Raji (cell line): ENCODE results near the gene MXRA5.

Source experiments
- POLR2A ChIP-seq: IDR thresholded peaks from 2 replicates; pipeline ENCODE4 v1.6.1; 2011; ENCODE audit warnings: low read depth, low read length, control low read depth; ENCODE audit not compliant: insufficient read depth

The MXRA5 gene

GRCh38 chrX:3346501-3347259, at the start of gene MXRA5:
TSS of gene MXRA5 (minus strand) at chrX:3346652. CDS start at chrX:3343833, 2,819 bp downstream.
- no peak for TF ChIP-seq POLR2A

GRCh38 chrX:3393581-3394111, 47.2 kb upstream of the MXRA5 start:
- no peak for TF ChIP-seq POLR2A

GRCh38 chrX:3393178-3393577, 46.7 kb upstream of the MXRA5 start:
- TF ChIP-seq POLR2A = no peak

- no peak for TF ChIP-seq POLR2A
Measured at GRCh38 chrX:3388457-3388856, 42.0 kb upstream of the MXRA5 start.

- TF ChIP-seq POLR2A = no peak
Measured at GRCh38 chrX:3384327-3384726, 37.9 kb upstream of the MXRA5 start.

- TF ChIP-seq POLR2A = no peak
Measured at GRCh38 chrX:3380603-3381002, 34.2 kb upstream of the MXRA5 start.

GRCh38 chrX:3379111-3379510, 32.7 kb upstream of the MXRA5 start:
- no peak for TF ChIP-seq POLR2A

- no peak for TF ChIP-seq POLR2A
Measured at GRCh38 chrX:3378156-3378555, 31.7 kb upstream of the MXRA5 start.

GRCh38 chrX:3377560-3377959, 31.1 kb upstream of the MXRA5 start:
- TF ChIP-seq POLR2A = no peak

GRCh38 chrX:3374108-3374800, 27.8 kb upstream of the MXRA5 start:
- TF ChIP-seq POLR2A = no peak

GRCh38 chrX:3371163-3371562, 24.7 kb upstream of the MXRA5 start:
- TF ChIP-seq POLR2A = no peak

GRCh38 chrX:3370656-3371055, 24.2 kb upstream of the MXRA5 start:
- no peak for TF ChIP-seq POLR2A

- TF ChIP-seq POLR2A = no peak
Measured at GRCh38 chrX:3362956-3363355, 16.5 kb upstream of the MXRA5 start.

- no peak for TF ChIP-seq POLR2A
Measured at GRCh38 chrX:3360881-3361280, 14.4 kb upstream of the MXRA5 start.

- no peak for TF ChIP-seq POLR2A
Measured at GRCh38 chrX:3351276-3351675, 4.8 kb upstream of the MXRA5 start.

- no peak for TF ChIP-seq POLR2A
Measured at GRCh38 chrX:3348191-3348590, 1.7 kb upstream of the MXRA5 start.

GRCh38 chrX:3345281-3346191, 916 bp downstream of the MXRA5 start:
- no peak for TF ChIP-seq POLR2A
